Stomach (tissue), 9 donors: ENCODE results near the gene ACOXL. TPM values are rescaled to one million over a fixed set of nuclear protein-coding genes. Genes with fewer than 3 reads are reported as not detected.

Experiments used
- DNase-seq, 2 donors: peaks; one replicate each; pipeline versions ENCODE4 v3.0.0 to v3.0.0-alpha.2; 2013 to 2019
- H3K27ac ChIP-seq, 5 donors: fragments of 200-600 bp in 4 of 5; sonication (generic) in 4 of 5; one replicate each; pipeline ENCODE4 v1.5.1; 2013 to 2019; ENCODE audit warnings: mild to moderate bottlenecking in 1 of 5, moderate library complexity in 1 of 5
- H3K27me3 ChIP-seq, 3 donors: fragments of 200-600 bp; sonication (generic); one replicate each; pipeline ENCODE4 v1.5.1; 2017 to 2019; ENCODE audit warnings: mixed run types in 1 of 3
- H3K36me3 ChIP-seq, 4 donors: fragments of 200-600 bp; sonication (generic); 1 replicate in 3 of 4; 2 replicates in 1 of 4; pipeline ENCODE4 v1.5.1; 2016 to 2019
- H3K4me1 ChIP-seq, 4 donors: fragments of 200-600 bp; sonication (generic); one replicate each; pipeline ENCODE4 v1.5.1; 2016 to 2019
- H3K4me3 ChIP-seq, 4 donors: fragments of 200-600 bp; sonication (generic) in 3 of 4; one replicate each; pipeline ENCODE4 v1.5.1; 2016 to 2019; ENCODE audit warnings: mild to moderate bottlenecking in 1 of 4
- H3K9me3 ChIP-seq, 4 donors: fragments of 200-600 bp; sonication (generic); one replicate each; pipeline ENCODE4 v1.5.1; 2016 to 2019
- CTCF ChIP-seq, 7 experiments: fragments of 450-650 bp in 4 of 7; fragments of 200-600 bp in 3 of 7; sonication (generic) in 3 of 7; IDR thresholded peaks; one replicate each; pipeline ENCODE4 v1.5.1; 2016 to 2019; ENCODE audit warnings: antibody characterized with exemption in 7 of 7, control low read depth in 2 of 7, mild to moderate bottlenecking in 1 of 7
- EP300 ChIP-seq: sonication (generic); formaldehyde crosslinking; IDR thresholded peaks from one replicate; pipeline ENCODE4 v1.6.1; 2017; ENCODE audit warnings: antibody characterized with exemption
- POLR2A ChIP-seq, 4 donors: fragments of 450-650 bp; IDR thresholded peaks; one replicate each; pipeline ENCODE4 v1.6.1; 2016; ENCODE audit warnings: antibody characterized with exemption in 4 of 4, control low read depth in 2 of 4, mild to moderate bottlenecking in 1 of 4, moderate library complexity in 1 of 4
- POLR2AphosphoS5 ChIP-seq, 3 donors: sonication (generic); formaldehyde crosslinking; IDR thresholded peaks; one replicate each; pipeline ENCODE4 v1.6.1; 2016; ENCODE audit warnings: antibody characterized with exemption in 3 of 3
- WGBS, 5 donors: extraction: QIAGEN DNeasy Blood & Tissue Kit in 3 of 5; methylation state at CpG; one replicate each; pipeline versions ENCODE4 v1.1.5 to v1.1.7; 2013 to 2018; 5-methylcytosine and 5-hydroxymethylcytosine counted together
- intact Hi-C: fragments of 100-400 bp; cut with DNase I; formaldehyde crosslinking; loops from one replicate; pipeline ENCODE4 v1.15.1; 2023; ENCODE audit warnings: low total_unique reads
- polyA plus RNA-seq, 3 donors: library from polyadenylated mRNA; stranded (reverse); fragments of 200-250 nt; gene quantifications; one replicate each; pipeline ENCODE4 v1.2.3, GENCODE V29; 2013
- total RNA-seq, 5 donors: library from RNA; depleted of rRNA; stranded (reverse); fragments of >200 nt; gene quantifications; one replicate each; pipeline versions ENCODE4 v1.1.0 to v1.2.3, GENCODE V29; 2014 to 2016
- donor health status: healthy with polysubstance abuse.
- donor health status: Bipolar disorder and iron deficiency.
- donor health status: healthy.

Gene ACOXL
- total and polyA plus RNA-seq, 8 donors: 0.10 to 1.3 (median 0.45) TPM; not detected in 3

- no peaks in the 10 kb centered on the region for H3K4me1 ChIP-seq
- H3K27me3 ChIP-seq: peaks cover 0 to 4% (median 0%) of the 10 kb centered on the region in 3 donors
- TF ChIP-seq EP300 (no peak), POLR2A (IDR thresholded peaks at IDR 0.05) (no peak), POLR2AphosphoS5 (IDR thresholded peaks at IDR 0.05) (no peak), CTCF (IDR thresholded peaks at IDR 0.05) (no peak)
- H3K4me3 ChIP-seq: no peak overlapping the region
- no peaks in the 10 kb centered on the region for H3K9me3 ChIP-seq
- no peak for DNase-seq
- H3K36me3 ChIP-seq: no peaks in the 10 kb centered on the region
- intact Hi-C loops: no loop called here
- H3K27ac ChIP-seq: no peak overlapping the region
- WGBS, 5 donors: 87 to 100% (median 91%) methylated on average over 2 to 4 of the region's 4 CpGs
Observed at GRCh38 chr2:110872521-110872920, 140.1 kb downstream of the ACOXL start.

DNA sequence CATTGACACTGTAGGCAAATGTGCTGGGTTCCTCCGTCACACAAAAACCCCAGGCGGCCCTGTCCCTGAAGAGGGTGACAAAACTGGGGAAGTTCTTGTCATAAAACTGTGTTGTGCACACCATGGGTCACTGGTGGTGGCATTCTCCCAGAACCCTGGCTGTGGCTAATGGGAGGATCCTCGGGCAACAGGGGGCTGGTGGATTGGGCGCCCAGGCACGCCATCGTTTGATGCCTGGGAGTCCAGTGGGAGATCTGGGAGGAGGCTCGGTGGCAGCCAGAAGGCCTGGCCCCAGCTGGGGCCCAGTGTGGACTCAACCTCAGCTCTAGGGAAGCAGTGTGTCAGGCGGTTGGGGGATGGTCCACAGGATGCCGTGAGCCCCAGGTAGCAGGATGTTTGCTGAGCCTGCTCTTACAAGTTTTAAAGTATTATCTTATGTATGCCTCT lies 140.7 kb downstream of the ACOXL start:
- Histone ChIP-seq H3K4me3 (no peak overlapping the region), H3K27ac (no peak overlapping the region), H3K36me3 (no peaks in the 10 kb centered on the region), H3K9me3 (peaks cover 0 to 1% (median 0%) of the 10 kb centered on the region in 4 donors), H3K4me1 (no peaks in the 10 kb centered on the region), H3K27me3 (peaks cover 0 to 4% (median 0%) of the 10 kb centered on the region in 3 donors)
- TF ChIP-seq CTCF (IDR thresholded peaks at IDR 0.05): no peak
- no peak for TF ChIP-seq POLR2A (IDR thresholded peaks at IDR 0.05)
- no peak for TF ChIP-seq EP300
- WGBS, 5 donors: 83 to 96% (median 90%) methylated on average over 9 of the region's 9 CpGs
- no peak for DNase-seq
- intact Hi-C loops: no loop called here

- Histone ChIP-seq H3K4me3 (no peak overlapping the region), H3K9me3 (peaks cover 0 to 7% (median 3%) of the 10 kb centered on the region in 4 donors), H3K27ac (no peak overlapping the region), H3K27me3 (peaks cover 0 to 4% (median 0%) of the 10 kb centered on the region in 3 donors), H3K4me1 (no peaks in the 10 kb centered on the region), H3K36me3 (no peaks in the 10 kb centered on the region)
- WGBS, 5 donors: 88 to 90% (median 89%) methylated on average over 15 to 17 of the region's 17 CpGs
- no peak for DNase-seq
- intact Hi-C loops: no loop called here
- no peak for TF ChIP-seq POLR2A (IDR thresholded peaks at IDR 0.05)
- TF ChIP-seq EP300: no peak
- TF ChIP-seq CTCF (IDR thresholded peaks at IDR 0.05): no peak
- TF ChIP-seq POLR2AphosphoS5 (IDR thresholded peaks at IDR 0.05): no peak
Observed at GRCh38 chr2:110873597-110874452, 141.5 kb downstream of the ACOXL start.

DNA sequence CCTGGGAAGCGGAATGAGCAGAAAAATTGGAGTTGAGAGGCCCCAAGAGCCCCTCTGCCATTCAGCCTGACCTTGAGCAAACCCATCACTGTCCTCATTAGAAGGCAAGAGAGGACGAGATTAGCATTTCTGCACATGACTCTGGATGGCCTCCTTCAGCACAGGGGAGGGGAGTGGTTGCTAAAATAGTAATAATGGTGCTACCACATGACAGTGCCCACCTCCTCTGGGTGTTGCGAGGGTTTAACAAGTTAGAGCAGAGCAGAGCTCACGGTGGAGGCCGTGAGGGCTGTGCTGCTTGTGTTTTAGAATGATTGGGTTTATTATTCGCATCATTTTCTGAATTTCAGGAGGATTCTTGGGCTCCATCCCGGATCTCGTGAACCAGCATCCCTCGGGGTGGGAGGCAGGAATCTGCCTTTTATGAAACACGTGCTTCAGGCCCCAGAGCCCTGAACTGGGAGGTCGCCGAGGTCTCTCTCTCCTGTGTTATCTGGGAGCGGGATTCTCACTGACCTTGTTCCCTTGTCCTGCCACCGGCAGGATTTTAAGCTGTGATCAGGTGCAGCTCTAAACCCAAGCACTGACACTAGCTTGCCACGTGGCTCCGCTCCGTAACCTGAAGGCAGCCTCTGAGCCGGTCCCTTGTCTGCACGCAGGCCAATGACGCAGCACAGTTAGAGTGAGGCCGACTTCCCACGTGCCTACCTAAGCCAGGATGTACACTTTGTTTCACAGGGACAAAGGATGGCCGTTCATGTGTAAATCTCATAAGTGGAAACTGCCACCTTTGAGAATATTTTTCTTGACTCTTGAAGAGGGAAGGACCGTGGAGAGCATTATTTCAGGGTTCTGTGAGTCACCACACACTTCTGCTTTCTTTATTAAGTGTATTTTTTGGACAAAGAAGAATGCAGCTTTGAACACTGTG lies 142.3 kb downstream of the ACOXL start:
- Histone ChIP-seq H3K4me3 (no peak overlapping the region), H3K4me1 (no peaks in the 10 kb centered on the region), H3K27me3 (peaks cover 0 to 4% (median 0%) of the 10 kb centered on the region in 3 donors), H3K36me3 (no peaks in the 10 kb centered on the region), H3K9me3 (peaks cover 0 to 7% (median 3%) of the 10 kb centered on the region in 4 donors), H3K27ac (no peak overlapping the region)
- intact Hi-C loops: no loop called here
- WGBS, 5 donors: 75 to 87% (median 84%) methylated on average over 14 to 24 of the region's 24 CpGs
- DNase-seq: no peak
- no peak for TF ChIP-seq POLR2AphosphoS5 (IDR thresholded peaks at IDR 0.05)
- no peak for TF ChIP-seq EP300
- no peak for TF ChIP-seq POLR2A (IDR thresholded peaks at IDR 0.05)
- no peak for TF ChIP-seq CTCF (IDR thresholded peaks at IDR 0.05)
